ENCODE results near the gene TMEM179B.

The TMEM179B gene

DNA sequence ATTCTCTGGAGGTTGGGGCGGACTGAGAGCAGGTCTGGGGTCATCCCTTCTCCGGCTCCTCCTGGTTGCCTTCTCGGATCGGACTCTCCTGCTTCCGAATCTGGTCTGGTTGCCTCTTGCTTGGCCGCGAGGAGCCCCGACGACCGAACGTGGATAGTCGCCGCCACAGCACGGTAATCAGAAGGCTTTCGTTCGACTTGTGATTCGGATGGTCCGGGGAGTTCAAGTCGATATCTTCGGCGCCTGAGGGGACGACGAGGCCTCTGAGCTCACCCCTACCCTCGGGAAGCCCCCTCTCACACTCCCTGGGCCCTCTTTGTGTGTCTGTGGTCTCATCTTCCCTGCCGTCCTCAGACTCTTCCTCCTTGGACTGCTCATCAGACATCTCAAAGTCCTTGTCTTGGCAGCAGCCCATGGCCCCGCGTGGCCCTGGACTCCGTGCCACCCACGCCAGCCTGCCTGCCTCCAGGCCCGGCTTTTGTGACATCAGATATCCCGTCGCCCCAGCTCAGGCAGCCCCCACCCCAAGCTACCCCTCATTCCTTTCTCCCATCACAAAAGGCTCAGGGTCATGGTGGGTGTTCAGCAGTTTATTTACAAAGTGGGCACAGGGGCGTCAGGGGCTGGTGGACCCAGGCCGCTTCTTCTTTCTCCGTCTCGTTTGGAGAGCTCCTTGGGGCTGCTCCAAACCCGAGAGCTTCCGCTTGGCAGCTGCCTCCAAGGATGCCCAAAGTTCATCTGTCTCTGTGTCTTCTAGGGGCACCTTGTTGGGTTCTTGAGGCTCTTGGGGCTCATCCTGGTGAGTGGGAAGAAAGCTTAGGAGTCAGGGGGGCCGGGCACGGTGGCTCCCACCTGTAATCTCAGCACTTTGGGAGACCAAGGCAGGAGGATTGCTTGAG is 45.4 kb downstream of the TMEM179B start, which contains the start of gene TEX54:
Gene TEX54, minus strand, starts transcription at position 506 of the 899 bp plus-strand sequence.
- DNase-seq (ENCODE audit: low read depth in 2 of 2), result peak in 1 of 2 donors; percentile 2

DNA sequence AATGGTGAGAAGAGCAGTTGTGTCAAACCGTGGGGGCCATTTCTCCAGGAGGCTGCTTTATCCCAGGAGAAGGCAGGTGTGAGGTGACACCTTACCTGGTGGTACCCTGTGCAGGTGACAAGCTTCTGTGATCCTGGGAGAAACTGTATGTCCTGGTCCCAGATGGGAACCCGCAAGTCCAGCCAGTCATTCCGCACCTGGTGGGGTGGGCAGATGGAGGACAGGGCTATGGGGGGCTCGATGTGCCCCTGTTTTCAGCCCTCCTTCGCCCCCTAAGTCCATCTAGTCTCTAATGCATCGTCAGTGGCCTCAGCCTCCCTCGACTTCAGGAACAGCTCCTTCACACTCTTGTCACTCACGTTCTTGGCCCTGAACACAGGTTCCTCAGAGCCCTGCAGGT is 48.1 kb downstream of the TMEM179B start:
- DNase-seq (ENCODE audit: low read depth in 2 of 2), result no peak

DNA sequence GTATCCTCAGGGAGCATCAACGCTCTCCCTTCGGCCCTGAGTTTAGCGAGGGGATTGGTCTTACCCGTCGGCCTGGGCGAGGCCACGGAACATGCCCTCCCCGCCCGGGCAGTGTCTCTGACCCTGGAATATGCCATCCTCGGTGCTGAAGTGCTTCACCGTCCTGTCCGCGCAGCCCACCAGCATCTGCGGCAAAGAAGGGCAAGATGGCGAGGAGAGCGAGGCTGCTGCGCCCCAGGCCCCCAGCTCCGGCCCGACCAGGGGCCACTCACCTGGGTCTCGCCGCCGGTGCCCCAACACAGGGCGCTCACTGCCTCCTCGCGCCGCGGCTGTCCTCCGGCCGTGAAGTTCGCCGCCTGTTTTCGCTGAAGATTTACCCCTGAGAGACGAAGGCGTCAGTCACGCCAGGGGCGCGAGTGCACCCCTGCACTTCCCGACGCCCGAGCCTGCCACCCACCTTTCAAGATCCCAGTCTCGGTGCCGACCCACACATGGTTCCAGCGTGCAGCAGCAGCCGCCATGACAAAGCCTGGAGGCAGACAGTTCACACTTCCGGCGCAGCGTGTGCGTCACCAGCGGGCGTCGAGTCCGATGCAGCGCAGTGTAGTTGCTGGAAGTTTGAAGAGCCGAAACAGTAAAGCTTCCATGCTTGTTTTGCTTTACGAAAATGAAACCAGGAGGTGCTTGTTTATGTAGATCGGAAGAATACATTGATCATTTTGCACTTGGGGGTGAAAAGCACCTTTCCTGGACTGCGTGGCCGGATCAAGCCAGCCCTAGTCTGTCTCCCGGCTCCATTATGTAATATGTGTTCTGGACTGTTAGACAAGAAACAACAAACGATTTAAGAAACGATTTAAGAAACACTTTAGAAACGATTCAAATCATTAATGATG is 52.1 kb downstream of the TMEM179B start, which contains the start of gene WDR74:
Gene WDR74, minus strand, starts transcription at position 541 of the 896 bp plus-strand sequence. Its CDS starts 20 bp downstream, at position 521.
- peak; percentile 78 to 80 for DNase-seq (ENCODE audit: low read depth in 2 of 2)
